Mesendoderm (in vitro differentiated cells): Measurements from ENCODE around the gene RELB. TPM values are rescaled to one million over a fixed set of nuclear protein-coding genes. Genes with fewer than 3 reads are reported as not detected.
A peak's percentile ranks its signal among the peaks of the same experiment; 100 is the strongest.

Experiments used
- DNase-seq: peaks from one replicate; pipeline ENCODE4 v3.0.0; 2013
- H2AK5ac ChIP-seq: 2 replicates; pipeline ENCODE4 v1.6.1; 2013; ENCODE audit warnings: low read length, inconsistent platforms
- H2BK120ac ChIP-seq: 2 replicates; pipeline ENCODE4 v1.6.1; 2013; ENCODE audit warnings: low read depth, mild to moderate bottlenecking, low read length, moderate library complexity, mixed read lengths
- H2BK15ac ChIP-seq: replicated peaks from 2 replicates; pipeline ENCODE4 v1.6.1; 2013; ENCODE audit warnings: low read depth, mild to moderate bottlenecking, moderate library complexity
- H2BK5ac ChIP-seq: 2 replicates; pipeline ENCODE4 v1.6.1; 2013; ENCODE audit warnings: low read length, inconsistent platforms
- H3K18ac ChIP-seq: 2 replicates; pipeline ENCODE4 v1.6.1; 2013; ENCODE audit warnings: mild to moderate bottlenecking, low read length, mixed read lengths
- H3K23ac ChIP-seq: one replicate; pipeline ENCODE4 v1.6.1; 2013; ENCODE audit warnings: low read length
- H3K27ac ChIP-seq: 2 replicates; pipeline ENCODE4 v1.5.1; 2013; ENCODE audit warnings: low read depth, mild to moderate bottlenecking, inconsistent platforms, low read length, moderate library complexity
- H3K27me3 ChIP-seq: 2 replicates; pipeline ENCODE4 v1.6.1; 2013; ENCODE audit warnings: low read length, control low read depth, mild to moderate bottlenecking, inconsistent platforms; ENCODE audit not compliant: insufficient read depth, poor library complexity
- H3K36me3 ChIP-seq: 2 replicates; pipeline ENCODE4 v1.6.1; 2013; ENCODE audit warnings: low read length, inconsistent platforms; ENCODE audit not compliant: control insufficient read depth, insufficient read depth
- H3K4ac ChIP-seq: one replicate; pipeline ENCODE4 v1.6.1; 2013; ENCODE audit warnings: low read depth, mild to moderate bottlenecking, low read length, moderate library complexity
- H3K4me1 ChIP-seq: 2 replicates; pipeline ENCODE4 v1.6.1; 2013; ENCODE audit warnings: low read depth, low read length, inconsistent platforms; ENCODE audit not compliant: control insufficient read depth
- H3K4me2 ChIP-seq: 2 replicates; pipeline ENCODE4 v1.6.1; 2013; ENCODE audit warnings: low read length
- H3K4me3 ChIP-seq: 2 replicates; pipeline ENCODE4 v1.5.1; 2013; ENCODE audit warnings: mild to moderate bottlenecking, low read length
- H3K56ac ChIP-seq: one replicate; pipeline ENCODE4 v1.6.1; 2013; ENCODE audit warnings: low read length
- H3K79me1 ChIP-seq: 2 replicates; pipeline ENCODE4 v1.6.1; 2013; ENCODE audit warnings: low read length, inconsistent platforms
- H3K79me2 ChIP-seq: 2 replicates; pipeline ENCODE4 v1.6.1; 2013; ENCODE audit warnings: mild to moderate bottlenecking, low read length; ENCODE audit not compliant: control insufficient read depth, insufficient read depth
- H3K9ac ChIP-seq: 2 replicates; pipeline ENCODE4 v1.6.1; 2013; ENCODE audit warnings: low read length, inconsistent platforms
- H4K5ac ChIP-seq: one replicate; pipeline ENCODE4 v1.6.1; 2013; ENCODE audit warnings: low read length
- H4K8ac ChIP-seq: one replicate; pipeline ENCODE4 v1.6.1; 2013; ENCODE audit warnings: low read depth, mild to moderate bottlenecking, control low read depth, low read length, moderate library complexity
- WGBS: extraction: QIAGEN DNeasy Blood & Tissue Kit; methylation state at CpG from one replicate; pipeline ENCODE4 v1.1.7; 2013; ENCODE audit warnings: low lambda C conversion rate, missing lambda C conversion rate; ENCODE audit not compliant: insufficient coverage; ENCODE audit errors: extremely low coverage; 5-methylcytosine and 5-hydroxymethylcytosine counted together
- polyA plus RNA-seq, 2 experiments: library from polyadenylated mRNA; stranded (reverse); fragments of 200-250 nt; gene quantifications; one replicate each; pipeline ENCODE4 v1.2.3, GENCODE V29; 2013

The RELB gene, protein sequence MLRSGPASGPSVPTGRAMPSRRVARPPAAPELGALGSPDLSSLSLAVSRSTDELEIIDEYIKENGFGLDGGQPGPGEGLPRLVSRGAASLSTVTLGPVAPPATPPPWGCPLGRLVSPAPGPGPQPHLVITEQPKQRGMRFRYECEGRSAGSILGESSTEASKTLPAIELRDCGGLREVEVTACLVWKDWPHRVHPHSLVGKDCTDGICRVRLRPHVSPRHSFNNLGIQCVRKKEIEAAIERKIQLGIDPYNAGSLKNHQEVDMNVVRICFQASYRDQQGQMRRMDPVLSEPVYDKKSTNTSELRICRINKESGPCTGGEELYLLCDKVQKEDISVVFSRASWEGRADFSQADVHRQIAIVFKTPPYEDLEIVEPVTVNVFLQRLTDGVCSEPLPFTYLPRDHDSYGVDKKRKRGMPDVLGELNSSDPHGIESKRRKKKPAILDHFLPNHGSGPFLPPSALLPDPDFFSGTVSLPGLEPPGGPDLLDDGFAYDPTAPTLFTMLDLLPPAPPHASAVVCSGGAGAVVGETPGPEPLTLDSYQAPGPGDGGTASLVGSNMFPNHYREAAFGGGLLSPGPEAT
- polyA plus RNA-seq (2013, experiment 1 of 2) = 4.8 TPM
- polyA plus RNA-seq (2013, experiment 2 of 2) = 4.7 TPM

DNA sequence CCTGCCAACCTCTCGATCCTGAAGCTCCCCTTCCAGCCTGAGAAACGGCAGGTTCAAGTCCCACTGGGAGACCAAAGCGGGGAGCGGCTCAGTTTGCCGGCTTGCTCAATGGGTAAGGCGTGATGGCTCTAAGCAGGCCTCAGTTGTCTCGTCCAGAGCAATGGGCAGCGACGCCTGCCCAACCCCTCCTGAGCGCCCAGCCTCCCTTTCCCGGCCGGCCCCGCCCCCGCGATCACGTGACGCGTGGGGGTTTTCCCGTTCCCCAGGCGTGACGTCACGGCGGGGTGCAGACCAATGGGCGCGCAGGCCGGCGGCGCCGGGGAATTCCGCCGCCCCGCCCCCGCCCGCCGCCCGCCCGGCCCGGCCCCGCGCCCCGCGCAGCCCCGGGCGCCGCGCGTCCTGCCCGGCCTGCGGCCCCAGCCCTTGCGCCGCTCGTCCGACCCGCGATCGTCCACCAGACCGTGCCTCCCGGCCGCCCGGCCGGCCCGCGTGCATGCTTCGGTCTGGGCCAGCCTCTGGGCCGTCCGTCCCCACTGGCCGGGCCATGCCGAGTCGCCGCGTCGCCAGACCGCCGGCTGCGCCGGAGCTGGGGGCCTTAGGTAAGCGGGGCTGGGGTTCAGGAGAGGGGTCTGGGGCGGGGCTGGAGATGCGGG, at the start of gene RELB:
TSS of gene RELB (plus strand) at position 378 of the 653 bp plus-strand sequence. CDS start at position 494, 116 bp downstream.
- H3K27ac ChIP-seq = no peak within 1 kb of the TSS
- no peaks in the 10 kb centered on the region for H3K27me3 ChIP-seq
- H3K18ac ChIP-seq = peak within 1 kb of the TSS; percentile 47
- H3K4me2 ChIP-seq = peak within 1 kb of the TSS; percentile 58
- peak within 1 kb of the TSS; percentile 62 for H3K4me3 ChIP-seq
- no peak within 1 kb of the TSS for H2BK120ac ChIP-seq
- H4K8ac ChIP-seq = no peak within 1 kb of the TSS
- H2BK5ac ChIP-seq = no peak within 1 kb of the TSS
- H2AK5ac ChIP-seq = no peak within 1 kb of the TSS
- no peaks in the 10 kb centered on the region for H3K79me2 ChIP-seq
- peak within 1 kb of the TSS; percentile 75 for H3K9ac ChIP-seq
- no peaks in the 10 kb centered on the region for H3K36me3 ChIP-seq
- H4K5ac ChIP-seq = no peak within 1 kb of the TSS
- DNase-seq = peak; percentile 91
- H3K79me1 ChIP-seq = no peaks in the 10 kb centered on the region
- H2BK15ac ChIP-seq = no peak within 1 kb of the TSS
- WGBS = no CpG with 5 or more reads among the region's 79 CpGs
- no peak within 1 kb of the TSS for H3K23ac ChIP-seq
- no peaks in the 10 kb centered on the region for H3K4me1 ChIP-seq
- H3K4ac ChIP-seq = no peak within 1 kb of the TSS
- peak within 1 kb of the TSS; percentile 86 for H3K56ac ChIP-seq

DNA sequence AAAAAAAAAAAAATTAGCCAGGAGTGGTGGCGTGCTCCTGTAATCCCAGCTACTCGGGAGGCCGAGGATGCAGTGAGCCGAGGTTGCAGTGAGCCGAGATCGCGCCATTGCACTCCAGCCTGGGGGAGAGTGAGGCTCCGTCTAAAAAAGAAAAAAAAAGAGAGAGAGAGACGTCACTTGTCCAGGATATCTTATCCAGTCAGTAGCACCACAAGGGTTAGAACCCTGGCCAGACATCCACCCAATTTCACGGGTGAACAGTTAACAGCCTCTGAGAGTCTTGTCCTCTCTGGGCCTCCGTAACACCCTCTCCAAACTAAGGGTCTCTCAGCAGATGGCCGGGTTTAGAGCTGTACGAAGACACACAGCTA, 47.0 kb upstream of the RELB start:
- WGBS = no CpG with 5 or more reads among the region's 13 CpGs
- H3K27me3 ChIP-seq = no peaks in the 10 kb centered on the region

DNA sequence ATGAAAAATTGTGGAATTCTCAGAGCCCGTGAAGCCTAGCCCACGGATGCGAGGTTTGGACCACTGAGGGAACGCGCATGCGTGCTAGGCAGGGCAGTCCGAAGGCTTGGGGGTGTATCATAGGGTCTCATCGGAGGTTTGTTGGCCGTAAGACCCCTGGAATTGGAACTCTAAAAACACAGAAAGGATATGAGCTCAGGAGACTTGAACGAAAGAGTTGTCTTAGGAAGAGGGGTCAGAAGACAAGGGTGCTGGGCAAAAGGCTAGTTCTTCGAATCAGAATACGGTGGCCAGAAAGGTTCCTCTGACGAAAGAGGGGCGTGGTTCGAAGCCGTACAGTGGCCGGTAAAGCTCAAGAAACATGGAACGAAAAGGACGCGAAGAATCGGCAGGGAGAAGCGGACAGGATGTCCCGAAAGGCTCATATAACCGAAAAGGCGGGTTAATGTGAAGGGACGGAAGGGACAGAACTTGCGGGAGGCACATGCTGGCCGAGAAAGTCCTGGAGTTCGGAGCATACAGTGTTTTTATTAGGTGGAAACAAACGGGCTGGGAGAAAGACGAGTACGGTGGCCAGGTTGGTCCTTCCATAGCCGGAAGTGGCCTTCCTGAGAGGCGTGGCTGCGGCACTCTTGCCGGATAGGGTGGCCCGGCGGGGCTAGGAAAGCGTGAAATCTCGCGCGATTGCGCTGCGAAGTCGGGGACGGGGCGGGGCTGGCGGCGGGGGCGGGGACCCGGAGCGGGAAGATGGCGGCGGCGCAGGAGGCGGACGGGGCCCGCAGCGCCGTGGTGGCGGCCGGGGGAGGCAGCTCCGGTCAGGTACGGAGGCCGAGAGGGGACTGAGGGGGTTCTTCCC, 46.4 kb upstream of the RELB start, which contains the start of gene CLPTM1:
TSS of gene CLPTM1 (plus strand) at position 732 of the 856 bp plus-strand sequence. CDS start at position 748, 16 bp downstream.
- Histone ChIP-seq H3K27ac (peak within 1 kb of the TSS; percentile 95), H4K5ac (peak within 1 kb of the TSS; percentile 88), H3K4me3 (peak within 1 kb of the TSS; percentile 92), H2BK15ac (no peak within 1 kb of the TSS), H3K36me3 (no peaks in the 10 kb centered on the region), H3K23ac (peak within 1 kb of the TSS; percentile 48), H3K56ac (peak within 1 kb of the TSS; percentile 100), H4K8ac (peak within 1 kb of the TSS; percentile 98), H3K79me1 (peaks cover 26% of the 10 kb centered on the region), H3K79me2 (peaks cover 38% of the 10 kb centered on the region), H3K9ac (peak within 1 kb of the TSS; percentile 98), H2BK120ac (no peak within 1 kb of the TSS), H3K18ac (peak within 1 kb of the TSS; percentile 78), H3K27me3 (no peaks in the 10 kb centered on the region), H2AK5ac (no peak within 1 kb of the TSS), H3K4ac (peak within 1 kb of the TSS; percentile 93), H3K4me2 (peak within 1 kb of the TSS; percentile 94), H3K4me1 (no peaks in the 10 kb centered on the region), H2BK5ac (peak within 1 kb of the TSS; percentile 93)
- peak; percentile 98 for DNase-seq
- WGBS = no CpG with 5 or more reads among the region's 65 CpGs

More for the DNA sequence above, 47.0 kb upstream of the RELB start:
- Histone ChIP-seq H3K4me2 (peak overlapping the region; percentile 92), H2BK120ac (no peak overlapping the region), H4K8ac (peak overlapping the region; percentile 66), H3K79me1 (peaks cover 24% of the 10 kb centered on the region), H3K18ac (peak overlapping the region; percentile 54), H3K27ac (peak overlapping the region; percentile 95), H3K79me2 (peaks cover 35% of the 10 kb centered on the region), H4K5ac (peak overlapping the region; percentile 88), H3K4me3 (peak overlapping the region; percentile 92), H3K36me3 (no peaks in the 10 kb centered on the region), H3K56ac (peak overlapping the region; percentile 100), H2BK5ac (no peak overlapping the region), H3K9ac (peak overlapping the region; percentile 98), H3K4ac (peak overlapping the region; percentile 93), H2AK5ac (no peak overlapping the region), H2BK15ac (no peak overlapping the region), H3K23ac (no peak overlapping the region), H3K4me1 (no peaks in the 10 kb centered on the region)
- no peak for DNase-seq

DNA sequence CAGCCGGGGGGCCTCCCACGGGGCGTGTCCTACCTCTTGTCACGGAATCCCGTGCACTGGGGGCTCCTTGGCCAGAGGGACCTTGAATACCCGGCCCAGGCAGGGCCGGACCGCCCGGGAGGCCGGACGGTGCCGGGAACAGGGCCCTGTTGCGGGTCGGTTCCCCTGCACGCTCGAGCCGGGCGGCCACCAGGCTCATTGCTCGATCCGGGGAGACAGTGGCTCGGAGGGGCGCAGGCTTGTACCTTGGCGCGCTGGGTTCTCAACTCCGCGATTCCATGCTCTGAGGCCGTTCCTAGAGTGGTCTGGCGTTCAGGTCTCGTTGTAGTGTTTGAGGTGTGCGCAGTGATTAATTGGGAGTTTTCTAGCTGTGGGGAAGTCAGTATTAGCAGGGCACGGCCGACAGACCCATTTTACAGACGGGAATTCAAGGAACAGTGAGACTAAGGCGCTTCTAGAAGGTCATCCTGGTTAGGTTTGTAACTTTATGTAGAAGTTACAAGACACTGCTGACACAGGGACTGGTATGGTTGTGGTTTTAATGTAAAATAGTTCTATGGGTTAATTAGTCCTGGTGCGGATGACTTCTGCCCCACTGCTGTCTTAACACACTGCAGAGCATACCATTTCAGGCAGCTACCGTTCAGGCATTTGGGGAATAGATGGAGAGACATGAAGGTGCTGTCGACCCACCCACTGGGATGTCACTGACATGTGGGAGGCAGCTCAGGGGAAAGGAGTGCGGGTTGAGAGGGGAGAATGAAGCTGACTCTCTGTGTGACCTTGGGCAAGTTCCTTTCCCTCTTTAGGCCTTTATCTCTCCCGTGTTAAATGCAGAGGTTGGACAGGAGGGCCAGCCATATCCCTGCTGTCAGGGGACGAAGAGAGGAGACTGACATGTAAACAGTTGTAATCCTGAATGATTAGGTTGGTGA, 45.5 kb upstream of the RELB start:
- H3K27ac ChIP-seq = no peak overlapping the region
- no peaks in the 10 kb centered on the region for H3K4me1 ChIP-seq
- peaks cover 47% of the 10 kb centered on the region for H3K79me2 ChIP-seq
- peaks cover 35% of the 10 kb centered on the region for H3K79me1 ChIP-seq
- H3K36me3 ChIP-seq = no peaks in the 10 kb centered on the region
- peak overlapping the region; percentile 92 for H3K4me3 ChIP-seq
- peak overlapping the region; percentile 48 for H3K23ac ChIP-seq
- peak overlapping the region; percentile 78 for H3K18ac ChIP-seq
- H2BK5ac ChIP-seq = no peak overlapping the region
- no peak overlapping the region for H4K8ac ChIP-seq
- H4K5ac ChIP-seq = no peak overlapping the region
- H3K4ac ChIP-seq = peak overlapping the region; percentile 28
- H3K9ac ChIP-seq = peak overlapping the region; percentile 97
- H2BK120ac ChIP-seq = no peak overlapping the region
- no peak overlapping the region for H2BK15ac ChIP-seq
- WGBS = no CpG with 5 or more reads among the region's 40 CpGs
- peak overlapping the region; percentile 94 for H3K4me2 ChIP-seq
- H2AK5ac ChIP-seq = no peak overlapping the region
- DNase-seq = no peak
- no peaks in the 10 kb centered on the region for H3K27me3 ChIP-seq
- peak overlapping the region; percentile 93 for H3K56ac ChIP-seq
